Fibroblast of villous mesenchyme (primary cell): ENCODE data around the gene FGF3. TPM values are rescaled to one million over a fixed set of nuclear protein-coding genes. Genes with fewer than 3 reads are reported as not detected.

Experiments used
- DNase-seq: peaks from one replicate; pipeline ENCODE4 v3.0.0-alpha.2; 2010; ENCODE audit warnings: low read depth
- H3K4me3 ChIP-seq: 2 replicates; pipeline ENCODE4 v1.5.1; 2011; ENCODE audit warnings: low read depth, mild to moderate bottlenecking, low read length
- CTCF ChIP-seq: IDR thresholded peaks from 2 replicates; pipeline ENCODE4 v1.5.1; 2012; ENCODE audit warnings: low read depth, mild to moderate bottlenecking, low read length; ENCODE audit not compliant: insufficient read depth
- total RNA-seq: library from RNA; depleted of rRNA; stranded (reverse); fragments of >200 nt; gene quantifications from 2 replicates; pipeline ENCODE4 v1.2.3, GENCODE V29; 2012

FGF3 gene
- total RNA-seq, 1 donor: not detected

DNA sequence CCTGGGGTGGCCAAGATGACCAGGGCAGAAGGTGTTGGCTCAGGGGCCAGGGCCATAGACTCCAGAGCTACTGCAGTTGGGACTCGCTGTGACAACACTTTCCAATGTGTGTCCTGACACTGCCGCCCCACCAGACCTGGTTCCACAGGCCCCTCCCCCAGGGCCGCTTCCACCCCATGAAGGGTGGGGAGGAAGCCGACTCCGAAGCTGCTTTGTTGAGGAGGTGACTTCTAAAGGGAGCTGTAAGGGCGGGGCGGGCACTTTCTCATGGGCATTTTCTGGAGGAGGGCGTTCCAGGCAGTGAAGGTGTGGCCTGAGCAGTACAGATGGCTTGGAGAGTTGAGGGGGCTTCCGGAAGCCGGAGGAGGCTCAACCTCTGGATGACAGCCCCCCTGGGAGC is 6.3 kb downstream of the FGF3 start:
- TF ChIP-seq CTCF: no peak
- no peak for DNase-seq
- no peak overlapping the region for H3K4me3 ChIP-seq

- TF ChIP-seq CTCF: no peak
- H3K4me3 ChIP-seq: no peak overlapping the region
- no peak for DNase-seq
Observed at GRCh38 chr11:69812256-69812655, 7.0 kb downstream of the FGF3 start.

- TF ChIP-seq CTCF: no peak
- no peak for DNase-seq
- H3K4me3 ChIP-seq: no peak overlapping the region
Observed at GRCh38 chr11:69811431-69811830, 7.8 kb downstream of the FGF3 start.

DNA sequence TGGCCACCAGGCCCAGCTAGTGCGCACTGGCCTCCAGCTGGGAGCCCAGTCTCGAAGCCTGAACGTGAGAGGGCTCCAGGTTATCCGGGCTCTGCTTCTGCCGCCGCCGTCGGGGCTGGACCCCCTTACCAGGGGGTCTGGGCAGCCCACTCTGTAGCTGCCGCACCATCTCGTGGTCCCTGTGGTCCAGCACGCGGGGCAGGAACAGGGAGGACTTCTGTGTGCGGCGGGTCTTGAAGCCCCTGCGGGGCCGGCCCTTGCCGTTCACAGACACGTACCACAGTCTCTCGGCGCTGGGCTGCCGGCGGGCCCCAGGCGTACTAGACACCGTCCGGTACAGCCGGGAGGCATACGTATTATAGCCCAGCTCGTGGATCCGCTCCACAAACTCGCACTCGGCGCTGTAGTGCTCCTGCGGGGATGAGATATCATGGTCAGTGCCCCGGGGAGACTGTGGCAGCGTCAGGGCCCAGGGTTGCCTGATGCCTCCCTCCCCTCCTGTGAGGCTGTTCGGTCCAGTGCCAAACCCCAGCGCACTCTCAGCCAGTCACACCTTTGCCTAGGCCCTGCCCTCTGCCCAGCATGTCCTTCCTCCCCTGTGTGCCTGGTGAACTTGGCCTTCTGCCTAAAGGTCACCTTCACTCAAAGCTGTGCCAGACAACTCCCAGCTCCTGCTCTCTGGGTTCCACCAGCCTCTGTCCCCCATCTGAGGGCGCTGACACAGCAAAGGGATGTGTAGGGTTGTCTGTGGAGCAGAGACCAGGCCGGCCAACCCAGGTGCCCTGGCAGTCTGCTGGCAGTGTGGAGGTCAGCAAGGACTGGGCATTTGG is 8.7 kb downstream of the FGF3 start:
- no peak for TF ChIP-seq CTCF
- DNase-seq: no peak

GRCh38 chr11:69808667-69809086 is 10.5 kb downstream of the FGF3 start:
- no peak for DNase-seq
- H3K4me3 ChIP-seq: no peak overlapping the region
- TF ChIP-seq CTCF: no peak

More for the DNA sequence above, 8.7 kb downstream of the FGF3 start:
- H3K4me3 ChIP-seq: no peak overlapping the region

DNA sequence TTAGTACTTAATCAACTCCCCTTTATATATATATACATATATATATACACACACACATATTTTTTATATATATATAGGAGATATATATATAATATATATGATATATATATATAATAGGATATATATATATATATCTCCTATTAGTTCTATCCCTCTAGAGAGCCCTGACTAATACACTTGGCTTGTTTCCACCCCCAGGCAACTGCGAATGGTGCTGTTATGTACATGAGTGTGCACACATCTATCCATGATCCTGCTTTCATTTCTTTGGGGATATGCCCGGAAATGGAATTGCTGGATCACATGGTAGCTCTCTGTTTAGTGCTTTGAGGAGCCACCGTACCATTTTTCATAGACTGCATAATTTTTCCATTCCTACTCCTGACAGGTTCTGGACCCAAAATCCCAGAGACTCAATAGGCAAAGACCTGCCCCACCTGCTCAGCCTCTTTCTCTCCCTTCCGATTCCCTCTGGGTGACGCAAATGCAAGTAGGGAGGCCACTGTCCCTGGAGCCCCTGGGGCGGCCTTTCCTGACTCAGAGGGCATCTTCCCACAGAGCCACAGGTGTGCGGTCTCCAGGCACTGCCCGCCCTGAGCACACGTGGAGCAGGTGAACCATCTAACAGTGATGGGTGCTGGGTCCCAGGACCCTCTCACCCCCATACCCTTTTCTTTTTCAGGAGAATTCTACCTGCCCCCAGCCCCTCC is 12.0 kb downstream of the FGF3 start:
- no peak overlapping the region for H3K4me3 ChIP-seq
- no peak for DNase-seq

More for the DNA sequence above, 12.0 kb downstream of the FGF3 start:
- TF ChIP-seq CTCF: no peak
